ENCODE measurements around the gene ZNF512.

DNA sequence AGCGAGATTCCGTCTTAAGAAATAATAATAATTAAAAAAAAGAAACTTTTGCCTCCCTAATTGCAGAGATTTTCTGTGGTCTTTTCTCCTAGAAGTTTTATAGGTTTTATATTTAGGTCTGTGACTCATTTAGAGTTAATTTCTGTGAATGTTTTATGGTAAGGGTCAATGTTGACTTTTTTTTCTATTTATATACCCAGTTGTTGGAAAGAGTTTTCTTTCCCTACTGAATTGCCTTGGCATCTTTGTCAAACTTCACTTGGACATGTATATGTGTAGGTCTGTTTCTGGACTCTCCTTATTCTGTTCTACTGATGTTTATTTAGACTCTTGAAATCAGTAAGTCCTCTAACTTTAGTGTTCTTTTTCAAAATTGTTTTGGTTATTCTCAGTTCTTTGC, 5.5 kb downstream of the ZNF512 start:
- TF ChIP-seq ZNF10 (CRISPR knock-in tag; IDR thresholded peaks at IDR 0.05; ENCODE audit: borderline replicate concordance, low read depth) (no peak), PHF5A (CRISPR knock-in tag; IDR thresholded peaks at IDR 0.05; ENCODE audit: low read depth, unreplicated experiment) (no peak)
